SHP77 (cell line): Measurements from ENCODE around the gene WNK1.
"Not testable (repeated sequence)": the region's sequence is repeated elsewhere in the genome, so short reads cannot be mapped to it uniquely, and the experiment has no call there.

ENCODE experiments used
- DNase-seq, 2 experiments: peaks; one replicate each; lab custom pipeline; 2025; lab: John Stamatoyannopoulos, UW

Gene WNK1

GRCh38 chr12:749751-750270, 2.6 kb upstream of the WNK1 start:
- no peak for DNase-seq

- no peak for DNase-seq
Measured at GRCh38 chr12:750366-751191, 1.8 kb upstream of the WNK1 start.

GRCh38 chr12:751192-751998, 984 bp upstream of the WNK1 start:
- peak; percentile 85 to 87 for DNase-seq

GRCh38 chr12:752695-753610, 574 bp downstream of the WNK1 start:
- no peak for DNase-seq

GRCh38 chr12:753611-754472, 1.5 kb downstream of the WNK1 start:
- no peak for DNase-seq

- no peak for DNase-seq
Measured at GRCh38 chr12:754473-754820, 2.1 kb downstream of the WNK1 start.

- no peak for DNase-seq
Measured at GRCh38 chr12:754851-755562, 2.6 kb downstream of the WNK1 start.

GRCh38 chr12:759628-760027, 7.2 kb downstream of the WNK1 start:
- no peak for DNase-seq

GRCh38 chr12:761256-761655, 8.9 kb downstream of the WNK1 start:
- no peak for DNase-seq

GRCh38 chr12:765840-766239, 13.5 kb downstream of the WNK1 start:
- DNase-seq = no peak

GRCh38 chr12:768434-768833, 16.1 kb downstream of the WNK1 start:
- no peak for DNase-seq

GRCh38 chr12:770479-770878, 18.1 kb downstream of the WNK1 start:
- no peak for DNase-seq

- DNase-seq = no peak
Measured at GRCh38 chr12:772056-772697, 19.8 kb downstream of the WNK1 start.

- DNase-seq = no peak
Measured at GRCh38 chr12:774051-774614, 21.8 kb downstream of the WNK1 start.

GRCh38 chr12:775973-776771, 23.8 kb downstream of the WNK1 start:
- DNase-seq = not testable (repeated sequence)

GRCh38 chr12:776772-777373, 24.5 kb downstream of the WNK1 start:
- not testable (repeated sequence) for DNase-seq

GRCh38 chr12:777550-778047, 25.2 kb downstream of the WNK1 start:
- no peak for DNase-seq

- DNase-seq = no peak
Measured at GRCh38 chr12:778615-779014, 26.2 kb downstream of the WNK1 start.
